ENCODE data around the gene UBXN11.

DNA sequence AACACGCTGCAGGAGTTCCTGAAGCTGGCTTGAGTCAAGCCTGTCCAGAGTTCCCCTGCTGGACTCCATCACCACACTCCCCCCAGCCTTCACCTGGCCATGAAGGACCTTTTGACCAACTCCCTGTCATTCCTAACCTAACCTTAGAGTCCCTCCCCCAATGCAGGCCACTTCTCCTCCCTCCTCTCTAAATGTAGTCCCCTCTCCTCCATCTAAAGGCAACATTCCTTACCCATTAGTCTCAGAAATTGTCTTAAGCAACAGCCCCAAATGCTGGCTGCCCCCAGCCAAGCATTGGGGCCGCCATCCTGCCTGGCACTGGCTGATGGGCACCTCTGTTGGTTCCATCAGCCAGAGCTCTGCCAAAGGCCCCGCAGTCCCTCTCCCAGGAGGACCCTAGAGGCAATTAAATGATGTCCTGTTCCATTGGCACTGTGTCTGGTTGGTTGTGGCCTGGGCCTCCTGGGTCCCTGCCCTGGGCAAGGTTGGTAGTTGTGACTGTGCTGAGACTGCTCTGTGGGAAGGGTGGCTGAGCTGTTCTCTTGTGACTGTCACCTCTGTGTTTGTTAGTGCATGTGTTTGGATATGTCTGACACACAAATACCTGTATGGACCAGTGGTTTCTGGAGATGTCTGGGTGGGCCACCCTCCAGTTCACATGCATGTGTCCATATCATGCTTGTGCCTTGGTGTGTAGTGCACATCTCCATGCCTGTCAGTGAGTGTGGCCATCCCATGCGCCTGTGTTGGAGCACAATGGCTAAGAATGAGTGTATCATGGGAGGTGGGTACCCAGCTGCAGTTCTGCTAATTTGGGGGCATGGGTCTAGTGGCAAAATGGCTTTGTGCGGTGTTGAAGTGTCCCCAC, 25.1 kb downstream of the UBXN11 start:
- TF ChIP-seq CTCF (IDR thresholded peaks at IDR 0.05; ENCODE audit: insufficient read depth, low read depth, low read length) = no peak
- no peak for TF ChIP-seq EZH2 (IDR thresholded peaks at IDR 0.05; ENCODE audit: insufficient read depth, low read length)

All from astrocyte (in vitro differentiated cells and primary cell).